Neural progenitor cell (in vitro differentiated cells): ENCODE data around the gene NDST1.

Experiments
- CTCF ChIP-seq: fragments of 200-600 bp; sonication (generic); IDR thresholded peaks from 2 replicates; pipeline ENCODE4 v1.5.1; 2017; ENCODE audit warnings: antibody characterized with exemption, mild to moderate bottlenecking
- EZH2 ChIP-seq: fragments of 200-600 bp; sonication (generic); IDR thresholded peaks from 2 replicates; pipeline ENCODE4 v1.6.1; 2017; ENCODE audit warnings: antibody characterized with exemption, mild to moderate bottlenecking, moderate library complexity

GRCh38 chr5:150465927-150466326 is 42.0 kb upstream of the NDST1 start:
- TF ChIP-seq CTCF (no peak), EZH2 (no peak)
